ENCODE measurements around the gene PROM2. TPM values are rescaled to one million over a fixed set of nuclear protein-coding genes. Genes with fewer than 3 reads are reported as not detected.

The PROM2 gene
- total and polyA plus RNA-seq, 10 of the 15 experiments (the other 5 are each of a cell fraction or from before 2014, with no cell fraction given): 0.01 to 0.04 TPM; not detected in 8

DNA sequence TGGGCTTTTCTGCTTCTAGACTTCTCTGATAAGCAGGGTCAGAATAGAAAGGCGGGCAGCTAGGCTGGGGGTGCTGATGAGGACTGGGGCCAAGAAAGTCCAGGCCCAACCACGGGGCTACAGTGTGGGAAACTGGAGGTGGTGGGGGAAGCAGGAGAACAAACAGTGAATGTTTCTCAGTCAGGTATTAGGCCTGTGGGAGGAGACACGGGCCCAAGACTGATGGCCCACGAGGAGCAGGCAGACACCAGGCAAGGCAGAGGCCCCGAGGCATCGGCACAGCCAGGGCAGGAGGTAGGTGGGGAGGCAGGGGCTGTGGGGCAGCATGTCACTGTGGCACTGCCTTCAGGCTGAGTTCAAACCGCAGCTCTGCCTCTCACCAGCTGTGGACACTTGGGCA is 63.6 kb downstream of the PROM2 start (continued):
- TF ChIP-seq YY1 (IDR thresholded peaks at IDR 0.05; ENCODE audit: low read depth, low read length) (no peak), MTA3 (IDR thresholded peaks at IDR 0.05; ENCODE audit: borderline replicate concordance, low read length) (no peak)

Other genes starting within 250 kb of the PROM2 start
Only the 7 nearest of the 8 such genes appear.
- 70.6 and 82.1 TPM in 2 replicates for gene MRPS5, start 152.6 kb upstream of the PROM2 start, total RNA-seq (2014; rRNA removed)
- 73.2 and 77.9 TPM in 2 replicates for gene MRPS5, start 152.6 kb upstream of the PROM2 start, total RNA-seq (2014; rRNA removed; fragmentation: Illumina TruSeq; extraction: Trizol)
- 54.3 and 58.1 TPM in 2 replicates for gene MRPS5, start 152.6 kb upstream of the PROM2 start, total RNA-seq (2021)
- gene MRPS5, start 152.6 kb upstream of the PROM2 start, polyA plus RNA-seq (2011; rRNA removed): 86.6 and 93.6 TPM in 2 replicates
- gene MRPS5, start 152.6 kb upstream of the PROM2 start, polyA plus RNA-seq (2014; fragmentation: Illumina TruSeq; extraction: Trizol): 88.5 and 90.5 TPM in 2 replicates
- gene MRPS5, start 152.6 kb upstream of the PROM2 start, polyA plus RNA-seq (2014; fragmentation: Nextera tagmentation; extraction: Ambion mirVana): 10 to 100 TPM; 54.8 to 77.0 TPM
- gene MRPS5, start 152.6 kb upstream of the PROM2 start, polyA plus RNA-seq (2014; rRNA removed): 90.0 and 93.0 TPM in 2 replicates
- 10 to 100 TPM; 68.9 to 75.7 TPM for gene MRPS5, start 152.6 kb upstream of the PROM2 start, polyA plus RNA-seq (2016; fragmentation: Nextera tagmentation; extraction: Ambion mirVana)
- gene ZNF514, start 114.6 kb upstream of the PROM2 start, total RNA-seq (2014; rRNA removed): 6.6 and 6.8 TPM in 2 replicates
- 5.7 and 6.0 TPM in 2 replicates for gene ZNF514, start 114.6 kb upstream of the PROM2 start, total RNA-seq (2014; rRNA removed; fragmentation: Illumina TruSeq; extraction: Trizol)
- 8.7 and 9.8 TPM in 2 replicates for gene ZNF514, start 114.6 kb upstream of the PROM2 start, total RNA-seq (2021)
- 6.7 and 7.4 TPM in 2 replicates for gene ZNF514, start 114.6 kb upstream of the PROM2 start, polyA plus RNA-seq (2011; rRNA removed)
- 5.3 and 6.4 TPM in 2 replicates for gene ZNF514, start 114.6 kb upstream of the PROM2 start, polyA plus RNA-seq (2014; fragmentation: Illumina TruSeq; extraction: Trizol)
- 1 to 10 TPM; 5.8 to 7.2 TPM for gene ZNF514, start 114.6 kb upstream of the PROM2 start, polyA plus RNA-seq (2014; fragmentation: Nextera tagmentation; extraction: Ambion mirVana)
- 6.4 and 6.8 TPM in 2 replicates for gene ZNF514, start 114.6 kb upstream of the PROM2 start, polyA plus RNA-seq (2014; rRNA removed)
- 1 to 10 TPM; 5.1 to 7.4 TPM for gene ZNF514, start 114.6 kb upstream of the PROM2 start, polyA plus RNA-seq (2016; fragmentation: Nextera tagmentation; extraction: Ambion mirVana)
- 2.8 and 4.0 TPM in 2 replicates for gene ZNF2, start 108.6 kb upstream of the PROM2 start, total RNA-seq (2014; rRNA removed)
- gene ZNF2, start 108.6 kb upstream of the PROM2 start, total RNA-seq (2014; rRNA removed; fragmentation: Illumina TruSeq; extraction: Trizol): 4.2 and 4.7 TPM in 2 replicates
- 3.5 TPM in 2 replicates for gene ZNF2, start 108.6 kb upstream of the PROM2 start, total RNA-seq (2021)
- gene ZNF2, start 108.6 kb upstream of the PROM2 start, polyA plus RNA-seq (2011; rRNA removed): 4.5 and 5.1 TPM in 2 replicates
- 4.1 and 4.6 TPM in 2 replicates for gene ZNF2, start 108.6 kb upstream of the PROM2 start, polyA plus RNA-seq (2014; fragmentation: Illumina TruSeq; extraction: Trizol)
- 1 to 10 TPM; 3.0 to 3.4 TPM for gene ZNF2, start 108.6 kb upstream of the PROM2 start, polyA plus RNA-seq (2014; fragmentation: Nextera tagmentation; extraction: Ambion mirVana)
- 2.4 and 2.5 TPM in 2 replicates for gene ZNF2, start 108.6 kb upstream of the PROM2 start, polyA plus RNA-seq (2014; rRNA removed)
- 1 to 10 TPM; 3.1 to 3.3 TPM for gene ZNF2, start 108.6 kb upstream of the PROM2 start, polyA plus RNA-seq (2016; fragmentation: Nextera tagmentation; extraction: Ambion mirVana)
- gene ZNF892, start 66.9 kb upstream of the PROM2 start, total RNA-seq (2014; rRNA removed): 0.11 and 0.93 TPM in 2 replicates
- gene ZNF892, start 66.9 kb upstream of the PROM2 start, total RNA-seq (2014; rRNA removed; fragmentation: Illumina TruSeq; extraction: Trizol): 0.72 and 0.74 TPM in 2 replicates
- 0.59 and 0.85 TPM in 2 replicates for gene ZNF892, start 66.9 kb upstream of the PROM2 start, total RNA-seq (2021)
- gene ZNF892, start 66.9 kb upstream of the PROM2 start, polyA plus RNA-seq (2011; rRNA removed): 1.3 and 1.7 TPM in 2 replicates
- 0.21 and 0.40 TPM in 2 replicates for gene ZNF892, start 66.9 kb upstream of the PROM2 start, polyA plus RNA-seq (2014; fragmentation: Illumina TruSeq; extraction: Trizol)
- gene ZNF892, start 66.9 kb upstream of the PROM2 start, polyA plus RNA-seq (2014; fragmentation: Nextera tagmentation; extraction: Ambion mirVana): not detected
- gene ZNF892, start 66.9 kb upstream of the PROM2 start, polyA plus RNA-seq (2014; rRNA removed): 0.22 and 0.30 TPM in 2 replicates
- under 1 TPM in 1 of 2 experiments, not detected in 1; 0.29 TPM for gene ZNF892, start 66.9 kb upstream of the PROM2 start, polyA plus RNA-seq (2016; fragmentation: Nextera tagmentation; extraction: Ambion mirVana)
- gene KCNIP3, start 22.9 kb downstream of the PROM2 start, total RNA-seq (2014; rRNA removed): not detected in 2 replicates
- gene KCNIP3, start 22.9 kb downstream of the PROM2 start, total RNA-seq (2014; rRNA removed; fragmentation: Illumina TruSeq; extraction: Trizol): not detected in 2 replicates
- gene KCNIP3, start 22.9 kb downstream of the PROM2 start, total RNA-seq (2021): not detected in 2 replicates
- not detected in 2 replicates for gene KCNIP3, start 22.9 kb downstream of the PROM2 start, polyA plus RNA-seq (2011; rRNA removed)
- not detected in 2 replicates for gene KCNIP3, start 22.9 kb downstream of the PROM2 start, polyA plus RNA-seq (2014; fragmentation: Illumina TruSeq; extraction: Trizol)
- not detected for gene KCNIP3, start 22.9 kb downstream of the PROM2 start, polyA plus RNA-seq (2014; fragmentation: Nextera tagmentation; extraction: Ambion mirVana)
- gene KCNIP3, start 22.9 kb downstream of the PROM2 start, polyA plus RNA-seq (2014; rRNA removed): not detected in 2 replicates
- gene KCNIP3, start 22.9 kb downstream of the PROM2 start, polyA plus RNA-seq (2016; fragmentation: Nextera tagmentation; extraction: Ambion mirVana): not detected
- gene FAHD2A, start 128.3 kb downstream of the PROM2 start, total RNA-seq (2014; rRNA removed): 25.3 and 31.0 TPM in 2 replicates
- 24.2 and 24.8 TPM in 2 replicates for gene FAHD2A, start 128.3 kb downstream of the PROM2 start, total RNA-seq (2014; rRNA removed; fragmentation: Illumina TruSeq; extraction: Trizol)
- 25.8 and 28.2 TPM in 2 replicates for gene FAHD2A, start 128.3 kb downstream of the PROM2 start, total RNA-seq (2021)
- 26.2 and 38.2 TPM in 2 replicates for gene FAHD2A, start 128.3 kb downstream of the PROM2 start, polyA plus RNA-seq (2011; rRNA removed)
- 19.0 and 24.9 TPM in 2 replicates for gene FAHD2A, start 128.3 kb downstream of the PROM2 start, polyA plus RNA-seq (2014; fragmentation: Illumina TruSeq; extraction: Trizol)
- gene FAHD2A, start 128.3 kb downstream of the PROM2 start, polyA plus RNA-seq (2014; fragmentation: Nextera tagmentation; extraction: Ambion mirVana): 10 to 100 TPM; 11.2 to 15.2 TPM
- 27.9 and 30.8 TPM in 2 replicates for gene FAHD2A, start 128.3 kb downstream of the PROM2 start, polyA plus RNA-seq (2014; rRNA removed)
- gene FAHD2A, start 128.3 kb downstream of the PROM2 start, polyA plus RNA-seq (2016; fragmentation: Nextera tagmentation; extraction: Ambion mirVana): 10 to 100 TPM; 23.5 to 28.2 TPM
- not detected in 2 replicates for gene TRIM43B, start 210.3 kb downstream of the PROM2 start, total RNA-seq (2014; rRNA removed)
- gene TRIM43B, start 210.3 kb downstream of the PROM2 start, total RNA-seq (2014; rRNA removed; fragmentation: Illumina TruSeq; extraction: Trizol): not detected in 2 replicates
- not detected in 2 replicates for gene TRIM43B, start 210.3 kb downstream of the PROM2 start, total RNA-seq (2021)
- gene TRIM43B, start 210.3 kb downstream of the PROM2 start, polyA plus RNA-seq (2011; rRNA removed): not detected in 2 replicates
- not detected in 2 replicates for gene TRIM43B, start 210.3 kb downstream of the PROM2 start, polyA plus RNA-seq (2014; fragmentation: Illumina TruSeq; extraction: Trizol)
- not detected for gene TRIM43B, start 210.3 kb downstream of the PROM2 start, polyA plus RNA-seq (2014; fragmentation: Nextera tagmentation; extraction: Ambion mirVana)
- 0.05 TPM in 1 of 2 replicates, not detected in the other for gene TRIM43B, start 210.3 kb downstream of the PROM2 start, polyA plus RNA-seq (2014; rRNA removed)
- not detected for gene TRIM43B, start 210.3 kb downstream of the PROM2 start, polyA plus RNA-seq (2016; fragmentation: Nextera tagmentation; extraction: Ambion mirVana)